GM19324 (cell line): ENCODE data around the gene PKIG.

ENCODE experiments used
- ATAC-seq: cut with Tn5 transposase; IDR thresholded peaks from one replicate; pipeline ENCODE4 v1.9.1; 2021; ENCODE audit warnings: mild to moderate bottlenecking, moderate library complexity; ENCODE audit not compliant: unreplicated experiment, low FRiP score

The PKIG gene

GRCh38 chr20:44615876-44616603 is 33.7 kb downstream of the PKIG start:
- no peak for ATAC-seq

GRCh38 chr20:44616604-44616964 is 34.2 kb downstream of the PKIG start:
- no peak for ATAC-seq

DNA sequence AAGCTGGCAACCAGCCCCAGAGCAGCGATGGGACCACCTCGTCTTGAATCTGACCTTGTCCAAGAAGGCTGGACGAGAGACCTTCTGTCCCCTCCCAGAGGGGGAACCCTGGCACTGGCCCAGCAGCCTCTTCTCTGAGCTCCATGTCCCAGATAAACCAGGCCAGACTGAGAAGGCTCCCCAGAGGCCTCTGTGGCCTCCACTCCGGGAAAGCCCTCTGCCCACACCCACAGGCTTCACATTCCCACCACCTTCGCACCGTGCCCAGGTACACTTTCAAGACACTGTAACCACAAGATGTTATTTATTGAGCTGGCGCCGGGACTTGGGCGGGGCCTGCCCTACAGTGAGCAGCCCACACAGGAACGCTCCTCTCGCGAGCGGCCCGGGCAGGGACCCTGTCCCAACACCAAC is 35.9 kb downstream of the PKIG start:
- ATAC-seq, result no peak

DNA sequence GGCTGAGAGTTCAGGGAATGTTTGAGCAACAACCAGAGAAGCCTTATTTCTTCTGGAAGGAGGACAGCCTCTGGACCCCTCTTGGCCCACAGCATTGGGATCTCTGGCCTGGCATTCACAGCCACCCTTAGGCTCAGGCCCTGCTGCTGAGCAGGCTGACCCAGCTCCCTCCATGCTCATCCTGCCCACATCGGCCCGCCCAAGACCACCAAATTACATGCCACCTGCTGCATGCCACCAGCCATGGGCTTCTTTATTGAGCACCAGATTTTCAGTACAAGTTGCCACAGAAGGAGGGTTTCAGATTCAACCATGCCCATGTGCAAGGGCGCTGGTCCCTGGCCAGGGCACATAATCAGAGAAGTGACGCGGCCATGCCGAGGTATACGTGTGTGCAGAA is 36.9 kb downstream of the PKIG start:
- ATAC-seq, result no peak

GRCh38 chr20:44620030-44620429 is 37.7 kb downstream of the PKIG start:
- ATAC-seq, result no peak

DNA sequence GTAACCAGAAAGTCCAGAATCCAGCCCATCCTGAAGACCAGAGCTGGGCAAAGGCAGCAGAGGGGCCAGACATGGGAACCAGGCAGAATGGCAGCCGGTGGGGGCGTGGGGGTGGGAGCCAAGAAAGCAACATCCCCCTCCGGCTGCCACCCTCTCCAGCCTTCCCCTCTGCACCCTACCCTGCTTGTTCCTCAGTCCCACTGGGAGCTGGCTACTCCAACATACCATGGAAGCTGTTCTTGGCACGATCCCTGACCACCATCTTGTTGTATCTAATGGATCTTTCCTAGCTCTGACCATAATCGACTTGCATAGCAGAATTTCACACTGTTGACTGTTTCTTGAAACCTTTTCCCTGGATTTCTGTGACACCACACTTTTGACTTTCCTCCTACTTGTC is 38.9 kb downstream of the PKIG start:
- no peak for ATAC-seq

- no peak for ATAC-seq
Measured at GRCh38 chr20:44621939-44622338, 39.6 kb downstream of the PKIG start.

DNA sequence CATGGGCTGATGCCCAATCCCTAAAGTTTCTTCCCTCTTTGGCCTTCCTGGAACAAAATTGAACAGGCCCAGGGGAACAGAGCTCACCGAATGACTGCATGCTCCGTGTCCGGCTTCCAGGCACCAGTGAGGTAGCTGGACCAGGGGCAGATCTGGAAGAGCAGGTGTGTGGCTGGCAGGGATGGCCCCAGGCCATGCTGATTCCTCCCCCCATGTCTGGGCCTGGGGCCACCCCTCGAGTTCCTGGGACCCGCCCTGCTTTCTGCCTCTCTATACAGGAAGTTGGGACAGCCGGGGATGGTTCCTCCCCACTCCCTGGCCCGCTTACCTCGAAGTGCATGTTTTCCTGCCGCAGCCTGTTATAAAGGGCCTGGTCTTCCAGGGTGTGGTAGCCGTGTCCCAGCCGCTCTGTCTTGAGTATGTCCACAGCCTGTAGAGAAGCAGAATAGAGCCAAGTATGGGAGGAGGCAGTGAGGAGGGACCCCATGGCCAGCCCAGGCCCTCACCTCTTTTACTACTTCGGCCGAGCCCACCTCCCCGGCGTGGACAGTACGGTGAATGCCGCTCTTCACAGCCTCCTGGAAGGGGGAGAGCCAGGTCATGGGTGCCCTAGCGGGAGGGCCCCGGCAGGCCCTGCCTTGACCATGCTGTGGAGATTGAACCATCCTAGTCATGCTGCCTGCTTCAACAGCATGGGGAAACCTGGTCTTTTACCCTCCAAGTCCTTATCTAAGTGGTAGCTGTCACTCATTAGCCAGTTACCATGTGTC is 40.3 kb downstream of the PKIG start:
- no peak for ATAC-seq

DNA sequence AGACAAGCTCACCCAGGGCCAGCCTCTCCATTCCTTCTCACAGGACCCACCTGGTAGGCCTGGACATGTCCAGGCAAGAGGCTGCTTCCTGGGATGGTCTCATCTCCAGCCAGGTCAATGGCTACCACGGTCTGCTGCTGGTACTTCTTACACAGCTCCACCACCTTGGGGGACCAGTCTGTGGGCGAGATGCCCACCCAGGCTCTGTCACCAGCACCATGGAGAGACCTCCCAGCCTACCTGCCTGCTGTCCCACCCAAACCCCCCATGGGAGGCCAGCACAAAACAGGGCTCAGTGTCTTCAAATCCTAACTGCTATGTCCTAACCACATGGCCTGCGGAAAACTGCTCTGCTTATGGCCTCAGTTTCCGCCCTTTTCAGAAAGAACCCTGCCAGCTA is 41.8 kb downstream of the PKIG start:
- no peak for ATAC-seq

DNA sequence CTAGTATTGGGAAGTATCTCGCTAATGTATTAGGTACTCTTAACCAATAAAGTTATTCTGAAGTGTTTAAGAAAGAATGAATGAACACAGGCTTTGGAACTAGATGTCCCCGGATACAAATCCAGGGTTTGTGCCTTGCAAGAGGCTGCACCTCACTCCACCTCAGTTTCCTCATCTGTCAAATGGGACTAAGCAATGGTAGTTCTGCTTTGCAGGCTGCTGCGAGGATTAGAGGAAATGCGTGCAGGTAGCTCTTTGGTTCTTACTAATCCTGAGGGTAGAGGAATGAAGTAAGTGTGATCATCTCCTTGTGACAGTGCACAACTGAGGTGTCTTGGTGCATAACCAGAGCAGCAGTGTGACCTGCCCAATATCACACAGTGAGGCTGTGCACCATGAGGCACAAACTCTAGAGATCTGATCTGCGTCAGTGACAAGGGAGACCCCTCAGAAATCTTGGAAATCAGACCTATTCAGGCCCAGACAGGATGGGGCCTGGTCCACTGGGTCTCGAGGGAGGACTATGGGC is 42.4 kb downstream of the PKIG start:
- no peak for ATAC-seq

DNA sequence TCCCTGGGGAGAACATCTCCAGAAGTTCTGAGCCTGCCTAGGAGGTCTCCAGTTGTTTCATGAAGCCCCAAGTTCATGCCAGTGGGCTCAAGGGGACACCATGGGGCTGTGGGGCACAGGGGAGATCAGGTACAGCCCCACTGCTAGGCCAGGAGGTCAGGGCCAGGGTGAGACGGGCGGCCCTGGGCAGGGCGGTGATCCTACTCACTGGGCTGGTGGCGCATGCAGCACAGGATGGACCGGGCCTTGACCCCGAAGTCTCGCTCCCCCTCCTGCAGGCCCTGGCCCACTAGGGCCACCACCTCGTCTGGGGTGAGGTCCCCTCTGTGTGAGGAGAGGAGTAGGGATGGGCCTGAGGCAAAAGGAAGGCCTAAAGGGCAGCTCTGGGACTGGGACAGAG is 43.0 kb downstream of the PKIG start:
- no peak for ATAC-seq

DNA sequence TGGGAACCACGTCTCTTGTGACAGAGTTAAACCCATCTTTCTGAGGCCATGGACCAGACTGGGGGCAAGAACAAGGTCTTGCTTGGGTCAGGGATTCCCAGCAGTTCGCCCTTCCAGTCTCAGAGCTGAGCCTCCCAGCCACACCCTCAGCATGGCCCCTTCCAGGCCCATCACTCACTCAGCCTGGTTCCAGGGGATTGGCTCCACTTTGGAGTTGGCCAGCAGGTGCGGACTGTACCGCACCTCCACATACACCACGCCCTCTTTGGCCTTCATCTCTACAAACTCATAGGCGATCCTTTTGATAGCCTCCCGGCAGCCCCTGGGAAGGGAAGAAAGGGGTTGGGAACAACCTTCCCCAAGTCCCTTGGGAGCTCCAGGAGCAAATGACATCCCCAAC is 43.9 kb downstream of the PKIG start:
- ATAC-seq, result no peak

DNA sequence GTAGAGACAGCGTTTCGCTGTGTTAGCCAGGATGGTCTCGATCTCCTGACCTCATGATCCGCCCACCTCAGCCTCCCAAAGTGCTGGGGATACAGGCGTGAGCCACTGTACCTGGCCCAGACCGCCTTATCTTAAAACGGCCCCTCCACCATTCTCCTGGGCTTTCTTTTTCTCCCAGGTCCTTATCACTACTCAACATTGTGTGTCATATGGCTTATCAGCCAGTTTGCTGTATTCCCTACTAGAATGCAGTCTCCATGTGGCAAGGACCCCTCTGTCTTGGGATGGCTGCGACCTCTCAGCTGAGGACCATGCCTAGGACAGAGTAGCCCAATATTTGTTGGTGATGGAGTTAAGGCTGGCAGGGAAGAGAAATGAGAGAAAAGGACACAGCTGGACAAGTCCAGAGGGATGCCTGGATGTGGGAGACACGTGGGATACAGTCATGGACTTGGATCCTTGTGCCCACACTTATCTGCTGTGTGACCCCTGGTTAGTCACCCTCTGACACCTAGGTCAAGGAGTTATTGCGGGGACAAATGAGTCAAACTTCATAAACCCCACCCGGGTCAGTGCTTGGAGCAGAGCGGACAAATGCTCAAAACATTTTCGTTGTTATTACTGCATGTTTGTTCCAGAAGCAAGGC is 45.1 kb downstream of the PKIG start:
- ATAC-seq, result no peak

DNA sequence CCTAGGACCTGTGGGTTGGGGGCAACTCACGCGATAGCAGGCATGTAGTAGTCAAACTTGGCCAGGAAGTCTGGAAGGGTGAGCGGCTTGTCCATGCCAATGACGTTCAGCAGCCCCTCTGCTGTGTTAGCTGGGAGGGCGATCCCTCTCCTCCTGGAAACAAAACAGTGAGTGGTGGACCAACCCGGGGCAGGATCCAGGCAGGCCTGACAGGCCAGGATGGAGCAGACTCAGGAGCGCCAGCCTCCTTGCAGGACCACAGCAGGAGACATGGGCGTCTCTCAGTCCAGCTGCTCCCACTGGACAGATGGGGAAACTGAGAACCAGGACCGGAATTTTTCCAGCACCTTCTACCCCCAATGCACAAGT is 46.6 kb downstream of the PKIG start:
- ATAC-seq, result no peak

DNA sequence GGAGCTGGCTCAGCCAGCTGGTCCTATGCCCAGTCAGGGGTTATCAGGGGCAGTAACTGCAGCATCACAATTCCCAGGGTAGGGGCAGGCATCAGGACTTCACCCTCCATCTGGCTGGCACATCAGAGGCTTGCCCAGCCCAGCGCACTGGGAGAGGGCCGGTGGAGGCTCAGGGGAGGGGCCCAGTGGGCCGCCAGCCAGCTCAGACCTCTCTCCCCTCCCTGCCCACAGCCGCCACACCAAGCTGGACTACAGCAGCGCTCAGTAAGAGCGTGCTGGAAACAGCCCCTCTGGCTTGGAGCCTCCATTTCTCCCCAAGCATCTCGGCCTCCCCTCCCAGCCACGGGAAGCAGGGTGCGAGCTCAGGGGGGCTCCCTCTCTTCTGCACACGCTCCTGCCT is 47.2 kb downstream of the PKIG start:
- no peak for ATAC-seq

DNA sequence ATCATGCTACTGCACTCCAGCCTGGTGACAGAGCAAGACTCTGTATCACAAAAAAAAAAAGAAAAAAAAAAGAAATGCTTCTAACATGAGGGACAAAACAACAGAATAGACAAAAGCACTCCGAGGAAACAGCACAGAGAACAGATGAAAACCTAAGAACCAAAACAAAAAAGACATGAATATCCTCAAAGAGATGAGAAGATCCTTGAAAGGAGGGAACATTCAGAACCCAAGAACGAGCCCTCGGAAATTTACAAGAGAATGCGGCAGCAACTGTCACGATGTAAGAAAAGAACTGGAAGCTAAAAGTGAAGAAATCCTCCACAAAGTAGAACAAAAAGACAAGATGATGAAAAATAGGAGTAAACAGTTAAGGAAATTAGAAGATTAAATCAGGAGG is 47.9 kb downstream of the PKIG start:
- ATAC-seq, result no peak

DNA sequence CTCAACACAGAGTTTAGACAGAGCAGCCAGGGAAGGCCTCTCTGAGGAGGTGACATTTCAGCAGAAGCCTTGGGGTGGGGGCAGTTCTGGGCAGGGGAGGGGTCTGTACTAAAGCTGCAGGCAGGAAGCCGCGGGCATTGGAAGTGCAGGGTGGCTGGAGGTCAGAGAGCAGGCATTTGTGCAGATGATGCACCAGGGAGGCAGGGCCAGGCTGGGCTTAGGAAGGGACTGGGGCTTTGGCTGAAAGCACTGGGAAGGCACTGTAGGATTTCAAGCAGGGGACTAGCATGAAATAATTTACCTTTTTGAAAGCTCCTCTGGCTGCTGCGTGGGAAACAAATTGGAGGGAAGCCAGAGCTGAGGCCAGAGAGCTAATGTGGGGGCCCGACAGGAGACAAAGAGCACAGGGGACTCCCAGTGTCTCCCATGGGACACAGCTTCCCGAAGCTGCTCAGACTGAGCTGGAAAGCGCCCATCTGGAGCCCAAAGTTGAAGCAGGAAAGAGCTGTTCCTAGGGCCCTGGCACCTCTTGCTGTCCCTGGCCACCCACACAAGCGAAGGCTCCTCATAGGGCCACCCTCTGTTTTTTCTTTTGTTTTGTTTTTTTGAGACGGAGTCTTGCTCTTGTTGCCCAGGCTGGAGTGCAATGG is 49.8 kb downstream of the PKIG start:
- ATAC-seq, result no peak

DNA sequence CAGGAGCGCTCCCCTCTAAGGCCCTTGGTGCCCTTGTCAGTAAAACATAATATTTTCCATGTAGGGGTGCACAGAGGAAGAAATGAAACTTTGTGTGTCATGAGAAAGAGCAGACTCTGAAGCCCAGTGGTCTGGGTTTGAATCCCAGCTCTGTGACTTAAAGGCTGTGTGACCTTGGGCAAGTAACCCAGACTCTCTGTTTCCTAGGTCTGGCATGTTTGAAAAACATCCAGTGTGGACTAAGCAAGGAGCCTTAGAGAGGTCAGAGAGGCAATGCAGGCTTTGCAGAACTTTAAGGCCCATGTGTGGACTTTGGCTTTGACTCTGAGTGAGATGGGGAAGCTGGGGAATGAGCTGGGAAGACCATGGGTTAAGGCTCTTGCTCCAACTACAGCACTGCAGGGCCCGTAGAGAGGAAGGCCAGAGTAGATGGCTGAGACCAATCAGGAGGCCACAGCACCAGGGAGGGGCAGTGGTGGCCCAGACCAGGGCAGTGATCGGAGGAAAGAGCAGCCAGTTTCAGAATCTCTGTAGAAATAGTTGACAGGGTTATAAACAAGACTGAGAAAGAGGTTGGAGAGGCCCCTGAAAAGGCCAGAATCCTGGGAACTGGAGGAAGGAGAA is 50.9 kb downstream of the PKIG start:
- ATAC-seq, result no peak

GRCh38 chr20:44633872-44634600 is 51.7 kb downstream of the PKIG start:
- ATAC-seq, result no peak

DNA sequence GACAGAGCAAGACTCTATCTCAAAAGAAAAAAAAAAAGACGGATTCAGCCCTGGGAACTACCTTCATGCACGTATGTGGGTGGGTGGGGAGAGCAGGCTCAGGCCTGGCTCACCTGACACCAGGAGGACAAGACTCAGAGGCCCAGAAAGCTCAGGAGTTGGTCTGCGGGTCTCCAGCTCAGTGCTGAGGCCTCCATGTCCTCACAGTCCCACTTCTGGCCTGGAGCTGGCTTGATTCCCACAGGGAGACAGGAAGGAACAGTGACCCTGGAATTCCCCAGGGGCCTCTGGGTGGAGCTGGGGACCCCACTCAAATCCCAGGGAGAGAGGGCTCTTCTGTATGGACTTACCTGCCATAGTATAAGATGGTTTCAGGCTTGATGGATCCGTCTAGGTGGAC is 53.5 kb downstream of the PKIG start:
- ATAC-seq, result no peak
